HepG2 (cell line): ENCODE data around the gene CBL. TPM values are rescaled to one million over a fixed set of nuclear protein-coding genes. Genes with fewer than 3 reads are reported as not detected.

Experiments
- ARNTL ChIP-seq: sonication (generic); formaldehyde crosslinking; IDR thresholded peaks from 2 replicates; pipeline ENCODE4 v1.4.0; 2020; ENCODE audit warnings: mild to moderate bottlenecking, missing genetic modification reagents
- ATF7-NPFF ChIP-seq: sonication (generic); formaldehyde crosslinking; IDR thresholded peaks from 2 replicates; pipeline ENCODE4 v1.8.1; 2023; ENCODE audit warnings: mild to moderate bottlenecking, low read depth, missing genetic modification reagents, moderate library complexity
- CEBPG ChIP-seq: IDR thresholded peaks from 2 replicates; pipeline ENCODE4 v1.6.1; 2016
- IKZF1 ChIP-seq: fragments of 450-650 bp; IDR thresholded peaks from 2 replicates; pipeline ENCODE4 v1.7.1; 2016
- IRF2 ChIP-seq: IDR thresholded peaks from 2 replicates; pipeline ENCODE4 v1.6.1; 2018; ENCODE audit warnings: missing genetic modification reagents, missing compliant biosample characterization
- PRPF4 ChIP-seq: fragments of 200-400 bp; formaldehyde crosslinking; IDR thresholded peaks from 2 replicates; pipeline ENCODE4 v1.6.1; 2016; ENCODE audit warnings: low read length, low read depth; ENCODE audit not compliant: poor library complexity, severe bottlenecking
- RAD21 ChIP-seq: fragments of 450-650 bp; formaldehyde crosslinking; IDR thresholded peaks from 2 replicates; pipeline ENCODE4 v1.5.0; 2020; ENCODE audit warnings: mild to moderate bottlenecking
- RFX3 ChIP-seq: IDR thresholded peaks from 2 replicates; pipeline ENCODE4 v1.6.1; 2016; ENCODE audit warnings: missing biosample characterization, missing genetic modification reagents
- SAP130 ChIP-seq: IDR thresholded peaks from 2 replicates; pipeline ENCODE4 v1.6.1; 2016; ENCODE audit warnings: low read depth
- SIX1 ChIP-seq: sonication (generic); formaldehyde crosslinking; IDR thresholded peaks from 2 replicates; pipeline ENCODE4 v1.4.0; 2020; ENCODE audit warnings: missing genetic modification reagents, borderline replicate concordance
- SNRNP70 ChIP-seq: fragments of 200-400 bp; formaldehyde crosslinking; IDR thresholded peaks from 2 replicates; pipeline ENCODE4 v1.6.1; 2017; ENCODE audit warnings: mild to moderate bottlenecking, low read depth, low read length, moderate library complexity
- SP140L ChIP-seq: sonication (generic); formaldehyde crosslinking; IDR thresholded peaks from 2 replicates; pipeline ENCODE4 v1.4.0; 2020; ENCODE audit warnings: missing genetic modification reagents, borderline replicate concordance
- SRF ChIP-seq: IDR thresholded peaks from 2 replicates; pipeline ENCODE4 v1.6.1; 2011; ENCODE audit warnings: mild to moderate bottlenecking, low read depth, low read length, moderate library complexity
- TEAD2 ChIP-seq: sonication (generic); formaldehyde crosslinking; IDR thresholded peaks from 2 replicates; pipeline ENCODE4 v1.9.0; 2021; ENCODE audit warnings: missing genetic modification reagents
- ZBTB7B ChIP-seq: sonication (generic); formaldehyde crosslinking; IDR thresholded peaks from 2 replicates; pipeline ENCODE4 v1.4.0; 2020; ENCODE audit warnings: missing genetic modification reagents
- ZNF441 ChIP-seq: sonication (generic); formaldehyde crosslinking; IDR thresholded peaks from 2 replicates; pipeline ENCODE4 v1.7.0; 2021; ENCODE audit warnings: missing genetic modification reagents, borderline replicate concordance
- ZNF724P ChIP-seq: sonication (generic); formaldehyde crosslinking; IDR thresholded peaks from 2 replicates; pipeline ENCODE4 v1.8.0; 2022; ENCODE audit warnings: missing genetic modification reagents, borderline replicate concordance
- polyA plus RNA-seq, 8 experiments: library from polyadenylated mRNA; depleted of rRNA in 3 of 8; stranded (reverse) in 7 of 8; unstranded in 1 of 8; fragments of >200 nt; fragmentation: Illumina TruSeq in 4 of 8; extraction: Trizol in 4 of 8; gene quantifications; 2 replicates each; pipeline versions ENCODE4 v1.2.1 to v1.2.3, GENCODE V29; 2011 to 2016; ENCODE audit warnings: low read depth in 4 of 8, missing spikeins in 1 of 8, mixed read lengths in 1 of 8; ENCODE audit not compliant: insufficient read depth in 1 of 8
- total RNA-seq, 5 experiments: library from RNA; depleted of rRNA; stranded (reverse); fragments of >200 nt; fragmentation: Illumina TruSeq; extraction: Trizol; gene quantifications; 2 replicates each; pipeline ENCODE4 v1.2.3, GENCODE V29; 2016; ENCODE audit warnings: low read depth in 1 of 5
- TF ChIP-seq, protein P1 (sequence below): sonication (generic); formaldehyde crosslinking; IDR thresholded peaks from 2 replicates; pipeline ENCODE4 v1.4.0; 2020; ENCODE audit warnings: missing genetic modification reagents
- TF ChIP-seq, protein P2 (sequence below): sonication (generic); formaldehyde crosslinking; IDR thresholded peaks from 2 replicates; pipeline ENCODE4 v1.5.0; 2020; ENCODE audit warnings: mild to moderate bottlenecking, missing genetic modification reagents, borderline replicate concordance
- TF ChIP-seq, protein P3 (sequence below): sonication (generic); formaldehyde crosslinking; IDR thresholded peaks from 2 replicates; pipeline ENCODE4 v1.9.0; 2022; ENCODE audit warnings: low read depth, missing genetic modification reagents
- TF ChIP-seq, protein P4 (sequence below): sonication (generic); formaldehyde crosslinking; IDR thresholded peaks from 2 replicates; pipeline ENCODE4 v1.5.1; 2020; ENCODE audit warnings: missing genetic modification reagents, mild to moderate bottlenecking, borderline replicate concordance
- TF ChIP-seq, protein P5 (sequence below): IDR thresholded peaks from 2 replicates; pipeline ENCODE4 v1.6.1; 2016; ENCODE audit warnings: mild to moderate bottlenecking, missing biosample characterization, missing genetic modification reagents

Gene CBL
- total and polyA plus RNA-seq, 2 of the 13 experiments (the other 11 are each of a cell fraction or from before 2014, with no cell fraction given): 6.6 to 7.4 TPM

DNA sequence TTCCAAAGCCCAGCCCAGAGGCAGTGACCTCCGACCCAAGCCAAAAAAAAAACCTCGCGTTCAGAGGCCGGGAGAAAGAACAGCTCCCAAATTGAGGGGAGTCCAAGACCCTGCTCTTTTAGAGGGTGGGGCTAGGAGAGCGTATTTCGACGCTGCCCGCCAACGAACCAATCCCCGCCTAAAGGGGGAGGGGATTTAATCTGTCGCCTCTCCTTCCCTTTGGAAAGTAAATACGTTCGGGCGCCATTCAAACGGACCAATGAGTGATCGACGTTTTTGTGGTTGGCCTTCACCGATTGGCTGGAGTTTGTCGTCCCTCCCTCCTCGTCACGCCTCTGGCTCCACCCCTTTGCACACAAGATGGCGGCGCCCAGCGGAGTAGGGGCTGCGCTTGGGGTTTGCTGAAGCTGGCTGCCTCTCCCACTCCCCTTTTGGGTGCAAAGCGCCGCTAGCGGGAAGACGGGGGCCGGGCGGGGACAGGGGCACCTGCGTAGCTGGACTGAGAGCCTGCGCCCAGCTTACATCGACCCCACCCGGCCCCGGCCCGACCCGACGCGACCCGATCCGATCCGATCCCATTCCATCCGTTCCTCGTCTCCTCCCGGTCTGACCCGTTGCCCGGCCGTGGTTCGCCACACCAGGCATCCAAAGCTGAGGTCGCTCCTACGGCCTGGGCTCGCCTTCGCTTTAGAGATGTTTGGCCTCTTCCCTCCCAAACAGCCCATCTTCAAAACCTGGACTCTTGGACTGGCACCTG lies 128.2 kb downstream of the CBL start, which contains the start of gene RNF26 (continued):
- TF ChIP-seq, protein P1, sequence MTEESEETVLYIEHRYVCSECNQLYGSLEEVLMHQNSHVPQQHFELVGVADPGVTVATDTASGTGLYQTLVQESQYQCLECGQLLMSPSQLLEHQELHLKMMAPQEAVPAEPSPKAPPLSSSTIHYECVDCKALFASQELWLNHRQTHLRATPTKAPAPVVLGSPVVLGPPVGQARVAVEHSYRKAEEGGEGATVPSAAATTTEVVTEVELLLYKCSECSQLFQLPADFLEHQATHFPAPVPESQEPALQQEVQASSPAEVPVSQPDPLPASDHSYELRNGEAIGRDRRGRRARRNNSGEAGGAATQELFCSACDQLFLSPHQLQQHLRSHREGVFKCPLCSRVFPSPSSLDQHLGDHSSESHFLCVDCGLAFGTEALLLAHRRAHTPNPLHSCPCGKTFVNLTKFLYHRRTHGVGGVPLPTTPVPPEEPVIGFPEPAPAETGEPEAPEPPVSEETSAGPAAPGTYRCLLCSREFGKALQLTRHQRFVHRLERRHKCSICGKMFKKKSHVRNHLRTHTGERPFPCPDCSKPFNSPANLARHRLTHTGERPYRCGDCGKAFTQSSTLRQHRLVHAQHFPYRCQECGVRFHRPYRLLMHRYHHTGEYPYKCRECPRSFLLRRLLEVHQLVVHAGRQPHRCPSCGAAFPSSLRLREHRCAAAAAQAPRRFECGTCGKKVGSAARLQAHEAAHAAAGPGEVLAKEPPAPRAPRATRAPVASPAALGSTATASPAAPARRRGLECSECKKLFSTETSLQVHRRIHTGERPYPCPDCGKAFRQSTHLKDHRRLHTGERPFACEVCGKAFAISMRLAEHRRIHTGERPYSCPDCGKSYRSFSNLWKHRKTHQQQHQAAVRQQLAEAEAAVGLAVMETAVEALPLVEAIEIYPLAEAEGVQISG (CRISPR knock-in tag): peak; percentile 59
- TF ChIP-seq SAP130 (CRISPR knock-in tag) (peak; percentile 76), ZNF724P (CRISPR knock-in tag) (peak; percentile 37; the same call in 1 of the 2 replicates), ZBTB7B (CRISPR knock-in tag) (no peak), IRF2 (CRISPR knock-in tag) (no peak), SIX1 (CRISPR knock-in tag) (no peak), PRPF4 (no peak), ATF7-NPFF (peak; percentile 37; the same call in 1 of the 2 replicates), SRF (no peak), TEAD2 (CRISPR knock-in tag) (0 out of 2 replicates have a peak, but pooled peaks have one; percentile 27), ARNTL (no peak), SNRNP70 (no peak), SP140L (CRISPR knock-in tag) (no peak), RFX3 (no peak), IKZF1 (no peak), CEBPG (CRISPR knock-in tag) (no peak), ZNF441 (no peak), RAD21 (CRISPR knock-in tag) (no peak)
- TF ChIP-seq, protein P2, sequence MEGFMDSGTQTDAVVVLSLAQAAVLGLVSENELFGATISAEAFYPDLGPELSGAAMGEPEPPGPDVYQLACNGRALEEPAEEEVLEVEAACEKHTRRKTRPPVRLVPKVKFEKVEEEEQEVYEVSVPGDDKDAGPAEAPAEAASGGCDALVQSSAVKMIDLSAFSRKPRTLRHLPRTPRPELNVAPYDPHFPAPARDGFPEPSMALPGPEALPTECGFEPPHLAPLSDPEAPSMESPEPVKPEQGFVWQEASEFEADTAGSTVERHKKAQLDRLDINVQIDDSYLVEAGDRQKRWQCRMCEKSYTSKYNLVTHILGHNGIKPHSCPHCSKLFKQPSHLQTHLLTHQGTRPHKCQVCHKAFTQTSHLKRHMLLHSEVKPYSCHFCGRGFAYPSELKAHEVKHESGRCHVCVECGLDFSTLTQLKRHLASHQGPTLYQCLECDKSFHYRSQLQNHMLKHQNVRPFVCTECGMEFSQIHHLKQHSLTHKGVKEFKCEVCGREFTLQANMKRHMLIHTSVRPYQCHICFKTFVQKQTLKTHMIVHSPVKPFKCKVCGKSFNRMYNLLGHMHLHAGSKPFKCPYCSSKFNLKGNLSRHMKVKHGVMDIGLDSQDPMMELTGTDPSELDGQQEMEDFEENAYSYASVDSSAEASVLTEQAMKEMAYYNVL (CRISPR knock-in tag): no peak
- TF ChIP-seq, protein P3, sequence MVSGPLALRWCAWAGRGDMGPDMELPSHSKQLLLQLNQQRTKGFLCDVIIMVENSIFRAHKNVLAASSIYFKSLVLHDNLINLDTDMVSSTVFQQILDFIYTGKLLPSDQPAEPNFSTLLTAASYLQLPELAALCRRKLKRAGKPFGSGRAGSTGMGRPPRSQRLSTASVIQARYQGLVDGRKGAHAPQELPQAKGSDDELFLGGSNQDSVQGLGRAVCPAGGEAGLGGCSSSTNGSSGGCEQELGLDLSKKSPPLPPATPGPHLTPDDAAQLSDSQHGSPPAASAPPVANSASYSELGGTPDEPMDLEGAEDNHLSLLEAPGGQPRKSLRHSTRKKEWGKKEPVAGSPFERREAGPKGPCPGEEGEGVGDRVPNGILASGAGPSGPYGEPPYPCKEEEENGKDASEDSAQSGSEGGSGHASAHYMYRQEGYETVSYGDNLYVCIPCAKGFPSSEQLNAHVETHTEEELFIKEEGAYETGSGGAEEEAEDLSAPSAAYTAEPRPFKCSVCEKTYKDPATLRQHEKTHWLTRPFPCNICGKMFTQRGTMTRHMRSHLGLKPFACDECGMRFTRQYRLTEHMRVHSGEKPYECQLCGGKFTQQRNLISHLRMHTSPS (CRISPR knock-in tag): no peak
- TF ChIP-seq, protein P4, sequence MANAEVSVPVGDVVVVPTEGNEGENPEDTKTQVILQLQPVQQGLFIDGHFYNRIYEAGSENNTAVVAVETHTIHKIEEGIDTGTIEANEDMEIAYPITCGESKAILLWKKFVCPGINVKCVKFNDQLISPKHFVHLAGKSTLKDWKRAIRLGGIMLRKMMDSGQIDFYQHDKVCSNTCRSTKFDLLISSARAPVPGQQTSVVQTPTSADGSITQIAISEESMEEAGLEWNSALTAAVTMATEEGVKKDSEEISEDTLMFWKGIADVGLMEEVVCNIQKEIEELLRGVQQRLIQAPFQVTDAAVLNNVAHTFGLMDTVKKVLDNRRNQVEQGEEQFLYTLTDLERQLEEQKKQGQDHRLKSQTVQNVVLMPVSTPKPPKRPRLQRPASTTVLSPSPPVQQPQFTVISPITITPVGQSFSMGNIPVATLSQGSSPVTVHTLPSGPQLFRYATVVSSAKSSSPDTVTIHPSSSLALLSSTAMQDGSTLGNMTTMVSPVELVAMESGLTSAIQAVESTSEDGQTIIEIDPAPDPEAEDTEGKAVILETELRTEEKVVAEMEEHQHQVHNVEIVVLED (CRISPR knock-in tag): peak; percentile 79; the same call in 1 of the 2 replicates
- TF ChIP-seq, protein P5, sequence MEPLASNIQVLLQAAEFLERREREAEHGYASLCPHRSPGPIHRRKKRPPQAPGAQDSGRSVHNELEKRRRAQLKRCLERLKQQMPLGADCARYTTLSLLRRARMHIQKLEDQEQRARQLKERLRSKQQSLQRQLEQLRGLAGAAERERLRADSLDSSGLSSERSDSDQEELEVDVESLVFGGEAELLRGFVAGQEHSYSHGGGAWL (CRISPR knock-in tag): peak; percentile 69
